PC-3 (cell line): ENCODE data around the gene HDAC5. TPM values are rescaled to one million over a fixed set of nuclear protein-coding genes. Genes with fewer than 3 reads are reported as not detected.

Source experiments
- ATAC-seq: fragments of 200-7000 bp; cut with Tn5 transposase; 2 replicates; pipeline ENCODE4 v1.9.1; 2020; ENCODE audit warnings: mild to moderate bottlenecking, moderate library complexity
- BruUV-seq: library from RNA; stranded (reverse); fragments of 400-500 nt; replicated peaks from 2 replicates; lab custom pipeline; 2021; lab: Mats Ljungman, UMichigan
- CTCF ChIA-PET: fragments of 300-600 bp; sonication (Branson Sonifier 250); formaldehyde crosslinking; loops from one replicate; lab custom pipeline; 2022; ENCODE audit warnings: antibody characterized with exemption; lab: Charles Lee
- POLR2A ChIA-PET: fragments of 300-600 bp; sonication (Branson Sonifier 250); formaldehyde crosslinking; loops from one replicate; lab custom pipeline; 2022; ENCODE audit warnings: antibody characterized with exemption; ENCODE audit not compliant: unreplicated experiment; lab: Charles Lee
- DNase-seq: peaks from one replicate; pipeline ENCODE4 v3.0.0-alpha.2; 2015
- H2AFZ ChIP-seq: fragments of 300-600 bp; sonication (generic); 2 replicates; pipeline ENCODE4 v1.6.0; 2016; ENCODE audit warnings: antibody characterized with exemption, low read length
- H3F3A ChIP-seq: fragments of 300-600 bp; sonication (generic); one replicate; pipeline ENCODE4 v1.6.0; 2017; ENCODE audit warnings: antibody characterized with exemption, low read length, control low read depth, mild to moderate bottlenecking; ENCODE audit not compliant: unreplicated experiment
- H3K27ac ChIP-seq: fragments of 300-600 bp; sonication (generic); 2 replicates; pipeline ENCODE4 v1.5.1; 2016; ENCODE audit warnings: mild to moderate bottlenecking, low read length
- H3K27me3 ChIP-seq: fragments of 300-600 bp; sonication (generic); 2 replicates; pipeline ENCODE4 v1.6.1; 2016; ENCODE audit warnings: low read length, mixed read lengths
- H3K36me3 ChIP-seq: fragments of 300-600 bp; sonication (generic); 2 replicates; pipeline ENCODE4 v1.6.1; 2016; ENCODE audit warnings: low read depth, mixed run types, low read length, mixed read lengths
- H3K4me1 ChIP-seq: fragments of 300-600 bp; sonication (generic); 2 replicates; pipeline ENCODE4 v1.5.1; 2016; ENCODE audit warnings: low read length; ENCODE audit not compliant: insufficient read depth
- H3K4me2 ChIP-seq: fragments of 300-600 bp; sonication (generic); 2 replicates; pipeline ENCODE4 v1.6.0; 2016; ENCODE audit warnings: low read length
- H3K4me3 ChIP-seq: fragments of 300-600 bp; sonication (generic); 2 replicates; pipeline ENCODE4 v1.5.1; 2016; ENCODE audit warnings: mild to moderate bottlenecking, low read length, mixed read lengths
- H3K79me2 ChIP-seq: fragments of 300-600 bp; sonication (generic); 2 replicates; pipeline ENCODE4 v1.6.1; 2017; ENCODE audit warnings: low read length, mixed read lengths
- H3K9ac ChIP-seq: fragments of 300-600 bp; sonication (generic); 2 replicates; pipeline ENCODE4 v1.6.0; 2016; ENCODE audit warnings: mild to moderate bottlenecking, low read length
- H3K9me2 ChIP-seq: fragments of 300-600 bp; sonication (generic); replicated peaks from 2 replicates; pipeline ENCODE4 v1.6.1; 2016; ENCODE audit warnings: mixed run types, low read length, mixed read lengths
- H3K9me3 ChIP-seq: fragments of 300-600 bp; sonication (generic); 2 replicates; pipeline ENCODE4 v1.6.1; 2016; ENCODE audit warnings: low read length, mixed read lengths
- H4K20me1 ChIP-seq: fragments of 300-600 bp; sonication (generic); 2 replicates; pipeline ENCODE4 v1.6.1; 2016; ENCODE audit warnings: low read length, mixed read lengths
- CTCF ChIP-seq: fragments of 300-600 bp; sonication (generic); conservative IDR thresholded peaks from 2 replicates; pipeline ENCODE4 v1.5.1; 2017; ENCODE audit warnings: antibody characterized with exemption, low read depth, mild to moderate bottlenecking, low read length
- EZH2 ChIP-seq: fragments of 300-600 bp; sonication (generic); IDR thresholded peaks from one replicate; pipeline ENCODE4 v1.6.1; 2017; ENCODE audit warnings: antibody characterized with exemption, mild to moderate bottlenecking, low read length; ENCODE audit not compliant: unreplicated experiment
- EZH2phosphoT487 ChIP-seq: fragments of 300-600 bp; sonication (generic); IDR thresholded peaks from 2 replicates; pipeline ENCODE4 v1.6.1; 2018; ENCODE audit warnings: mild to moderate bottlenecking, antibody characterized with exemption, low read length, borderline replicate concordance
- intact Hi-C: fragments of 100-400 bp; cut with micrococcal nuclease; formaldehyde crosslinking; loops from 2 replicates; pipeline ENCODE4 v1.9.0; 2023
- total RNA-seq: library from RNA; depleted of rRNA; stranded (reverse); fragments of >200 nt; gene quantifications from 2 replicates; pipeline ENCODE4 v1.2.3, GENCODE V29; 2014

HDAC5 gene
- total RNA-seq, 1 experiment from 2014 or later = 39.1 TPM

GRCh38 chr17:44076716-44077594 is 46.5 kb downstream of the HDAC5 start:
- intact Hi-C loops = loop anchor here (10.0 kb wide), 1 partner anchor 108 kb away; the partner anchor contains the start of gene TMUB2
- ChIA-PET CTCF (no interaction called here), POLR2A (no interaction called here)
- Histone ChIP-seq H4K20me1 (no peaks in the 10 kb centered on the region), H2AFZ (no peak overlapping the region), H3K4me2 (no peak overlapping the region), H3K27ac (no peak overlapping the region), H3K36me3 (peaks cover 22% of the 10 kb centered on the region), H3K4me1 (peaks cover 3% of the 10 kb centered on the region), H3K79me2 (peaks cover 16% of the 10 kb centered on the region), H3K27me3 (no peaks in the 10 kb centered on the region), H3K9me2 (no peaks in the 10 kb centered on the region), H3K9ac (no peak overlapping the region), H3K9me3 (no peaks in the 10 kb centered on the region), H3F3A (no peaks in the 10 kb centered on the region), H3K4me3 (no peak overlapping the region)
- ATAC-seq (no peak), DNase-seq (no peak)
- no TSS peak for BruUV-seq
- no peak for TF ChIP-seq EZH2phosphoT487
- TF ChIP-seq CTCF = no peak
- no peak for TF ChIP-seq EZH2

GRCh38 chr17:44075598-44076293 is 47.7 kb downstream of the HDAC5 start:
- intact Hi-C loops = loop anchor here (10.0 kb wide), 1 partner anchor 109 kb away; the partner anchor contains the start of gene TMUB2
- ATAC-seq = no peak
- Histone ChIP-seq H3K4me1 (peaks cover 12% of the 10 kb centered on the region), H3K4me3 (no peak overlapping the region), H2AFZ (no peak overlapping the region), H4K20me1 (no peaks in the 10 kb centered on the region), H3K79me2 (peaks cover 25% of the 10 kb centered on the region), H3K9ac (no peak overlapping the region), H3K9me3 (no peaks in the 10 kb centered on the region), H3K9me2 (no peaks in the 10 kb centered on the region), H3K27ac (no peak overlapping the region), H3K36me3 (peaks cover 19% of the 10 kb centered on the region), H3K27me3 (no peaks in the 10 kb centered on the region), H3F3A (no peaks in the 10 kb centered on the region), H3K4me2 (no peak overlapping the region)
- BruUV-seq = no TSS peak
- ChIA-PET POLR2A (no interaction called here), CTCF (no interaction called here)
- no peak for TF ChIP-seq EZH2phosphoT487
- TF ChIP-seq CTCF = no peak
- no peak for TF ChIP-seq EZH2
- no peak for DNase-seq
